ENCODE measurements around the gene ECPAS.
"Not testable (repeated sequence)": the region's sequence is repeated elsewhere in the genome, so short reads cannot be mapped to it uniquely, and the experiment has no call there.

Gene ECPAS

DNA sequence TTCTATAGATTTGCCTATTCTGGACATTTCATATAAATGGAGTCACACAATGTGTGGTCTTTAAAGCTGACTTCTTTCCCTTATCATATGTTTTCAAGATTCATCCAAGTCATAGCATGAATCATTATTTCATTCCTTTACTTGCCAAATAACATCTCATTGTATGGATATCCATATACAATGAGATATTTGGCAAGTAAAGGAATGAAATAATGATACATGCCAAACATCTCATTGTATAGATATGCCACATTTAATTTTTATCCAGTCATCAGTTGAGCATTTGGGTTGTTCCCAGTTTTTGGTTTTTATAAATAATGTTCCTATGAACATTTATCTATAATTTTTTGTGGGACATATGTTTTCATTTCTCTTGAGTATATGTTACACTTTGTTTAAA is 133.6 kb downstream of the ECPAS start:
- no peak for DNase-seq (ENCODE audit: low read depth)

DNA sequence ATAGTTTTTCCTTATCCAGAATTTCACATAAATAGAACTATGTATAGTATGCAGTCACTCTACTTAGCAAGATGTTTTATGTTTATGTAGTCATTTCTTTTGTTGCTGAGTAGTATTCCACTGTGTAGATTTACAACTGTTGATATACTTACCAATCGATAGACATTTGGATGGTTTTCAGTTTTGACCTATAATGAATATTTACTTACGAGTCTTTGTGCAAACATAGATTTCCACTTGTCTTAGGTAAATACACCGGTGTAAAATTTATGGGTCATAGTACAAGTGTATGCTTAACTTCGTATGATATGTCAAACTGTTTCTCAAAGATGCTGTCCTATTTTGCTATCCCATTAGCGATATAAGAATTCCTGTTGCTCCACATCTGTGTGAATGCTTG is 134.4 kb downstream of the ECPAS start:
- no peak for DNase-seq (ENCODE audit: low read depth)

DNA sequence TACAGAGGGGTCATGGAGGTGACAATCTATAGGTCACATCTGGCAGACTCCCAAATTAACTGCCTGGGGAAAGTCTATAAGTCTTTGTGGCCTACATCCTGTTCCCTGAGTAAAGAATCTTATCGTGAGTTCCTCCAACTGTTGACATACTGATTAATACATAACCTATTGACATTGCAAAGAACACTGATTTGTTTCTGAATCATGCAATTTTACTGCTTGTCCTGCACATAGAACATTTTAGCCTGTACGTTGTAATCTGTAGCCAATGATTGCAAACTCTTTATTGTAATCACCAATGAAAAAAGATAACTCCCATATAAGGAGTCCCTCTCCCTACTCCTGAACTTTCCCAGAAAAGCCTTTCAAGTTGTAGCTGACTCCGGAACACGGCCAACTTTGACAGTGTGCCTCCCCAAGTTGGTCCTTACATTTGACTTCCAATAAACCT is 135.3 kb downstream of the ECPAS start:
- DNase-seq (ENCODE audit: low read depth) = no peak

DNA sequence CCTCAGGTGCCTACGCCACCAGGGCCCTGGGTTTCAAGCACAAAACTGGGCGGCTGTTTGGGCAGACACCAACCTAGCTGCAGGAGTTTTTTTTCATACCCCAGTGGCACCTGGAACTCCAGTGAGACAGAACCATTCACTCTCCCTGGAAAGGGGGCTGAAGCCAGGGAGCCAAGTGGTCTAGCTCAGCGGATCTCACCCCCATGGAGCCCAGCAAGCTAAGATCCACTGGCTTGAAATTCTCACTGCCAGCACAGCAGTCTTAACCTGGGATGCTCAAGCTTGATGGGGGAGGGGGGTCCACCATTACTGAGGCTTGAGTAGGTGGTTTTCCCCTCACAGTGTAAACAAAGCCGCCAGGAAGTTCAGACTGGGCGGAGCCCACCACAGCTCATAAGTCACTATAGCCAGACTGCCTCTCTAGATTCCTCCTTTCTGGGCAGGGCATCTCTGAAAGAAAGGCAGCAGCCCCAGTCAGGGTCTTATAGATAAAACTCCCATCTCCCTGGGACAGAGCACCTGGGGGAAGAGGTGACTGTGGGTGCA is 149.8 kb downstream of the ECPAS start:
- DNase-seq (ENCODE audit: low read depth) = not testable (repeated sequence)

DNA sequence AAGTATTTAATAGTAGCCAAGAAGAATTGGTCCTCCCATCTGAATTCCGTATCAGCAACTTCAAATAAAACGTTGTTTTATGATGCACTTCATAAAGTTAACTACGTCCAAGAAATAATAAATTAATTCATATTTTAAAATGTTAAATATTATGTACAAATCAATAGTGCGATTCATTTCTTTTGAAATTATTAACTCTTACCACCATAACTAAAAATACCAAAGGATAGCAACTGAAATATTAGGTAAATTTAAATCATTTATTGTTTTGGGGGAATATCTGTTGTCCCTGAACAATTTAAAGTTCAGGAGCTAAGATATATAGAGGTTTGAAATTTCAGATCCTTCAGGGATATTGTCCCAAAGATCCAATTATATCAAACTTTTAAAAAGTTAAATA is 154.1 kb downstream of the ECPAS start, which contains the start of gene OR2K2:
OR2K2 (minus strand) TSS at position 101 of the 400 bp plus-strand sequence. CDS start 1,791 bp downstream, outside the sequence.
- DNase-seq (ENCODE audit: low read depth) = no peak

DNA sequence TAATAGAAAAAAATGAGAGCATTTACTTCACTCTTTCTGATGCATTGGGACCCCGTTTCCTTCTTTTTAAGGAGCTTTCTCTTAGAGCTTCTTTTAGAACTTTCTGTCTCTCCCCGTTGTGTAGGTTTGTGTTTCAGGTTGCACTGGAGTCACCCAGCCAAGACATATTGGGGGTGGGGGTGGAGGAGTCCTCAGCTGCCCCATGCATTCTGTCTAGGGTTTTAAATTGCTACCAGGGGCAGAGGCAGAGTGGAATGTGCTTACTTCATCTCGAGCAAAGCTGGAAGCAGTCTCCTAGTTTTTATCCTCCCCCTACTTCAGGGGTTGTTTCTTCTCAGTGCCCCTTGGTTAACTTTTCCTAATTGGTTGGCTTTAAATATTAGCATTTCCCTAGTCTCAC is 163.6 kb downstream of the ECPAS start:
- DNase-seq (ENCODE audit: low read depth) = no peak

DNA sequence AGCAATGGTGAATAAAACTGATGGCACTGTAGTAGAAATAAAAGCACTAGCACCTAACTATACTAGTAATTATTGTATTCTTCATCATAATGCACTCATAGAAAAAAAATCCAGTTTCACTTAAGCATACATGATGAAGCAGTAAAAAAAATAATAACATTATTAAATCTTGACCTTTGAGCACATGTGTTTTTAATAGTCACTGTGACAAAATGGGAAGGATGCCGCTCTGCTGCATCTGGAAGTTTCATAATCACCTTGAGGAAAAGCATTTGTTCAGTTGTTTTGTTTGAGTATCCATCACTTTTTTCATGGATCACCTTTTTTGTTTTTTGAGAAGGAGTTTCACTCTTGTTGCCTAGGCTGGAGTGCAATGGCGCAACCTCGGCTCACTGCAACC is 167.4 kb downstream of the ECPAS start:
- DNase-seq (ENCODE audit: low read depth) = peak; percentile 6
